HepG2 (cell line): ENCODE data around the gene VPS18. TPM values are rescaled to one million over a fixed set of nuclear protein-coding genes. Genes with fewer than 3 reads are reported as not detected.

Experiments used
- ATRX ChIP-seq: sonication (generic); formaldehyde crosslinking; IDR thresholded peaks from 2 replicates; pipeline ENCODE4 v1.4.0; 2020; ENCODE audit warnings: missing genetic modification reagents, borderline replicate concordance
- CAMTA2 ChIP-seq: sonication (generic); formaldehyde crosslinking; IDR thresholded peaks from 2 replicates; pipeline ENCODE4 v1.4.0; 2020; ENCODE audit warnings: mild to moderate bottlenecking, missing genetic modification reagents, borderline replicate concordance
- MTERF4 ChIP-seq: sonication (generic); formaldehyde crosslinking; IDR thresholded peaks from 2 replicates; pipeline ENCODE4 v1.8.0; 2023; ENCODE audit warnings: mild to moderate bottlenecking, missing genetic modification reagents
- MYC ChIP-seq: sonication (generic); formaldehyde crosslinking; IDR thresholded peaks from 2 replicates; pipeline ENCODE4 v1.9.0; 2021; ENCODE audit warnings: missing genetic modification reagents, borderline replicate concordance
- PCBP1 ChIP-seq: fragments of 200-400 bp; formaldehyde crosslinking; IDR thresholded peaks from 2 replicates; pipeline ENCODE4 v1.6.1; 2017; ENCODE audit warnings: mild to moderate bottlenecking, low read depth, low read length, borderline replicate concordance
- PHF5A ChIP-seq: IDR thresholded peaks from one replicate; pipeline ENCODE4 v1.6.1; 2018; ENCODE audit warnings: low read depth, missing genetic modification reagents; ENCODE audit not compliant: unreplicated experiment
- REST ChIP-seq, 2 experiments: IDR thresholded peaks; 2 replicates each; pipeline ENCODE4 v1.6.1; 2011 to 2012; ENCODE audit warnings: low read length in 2 of 2, borderline replicate concordance in 1 of 2, low read depth in 1 of 2, mild to moderate bottlenecking in 1 of 2, moderate library complexity in 1 of 2
- SIX4 ChIP-seq: sonication (generic); formaldehyde crosslinking; IDR thresholded peaks from 2 replicates; pipeline ENCODE4 v1.4.0; 2020; ENCODE audit warnings: missing genetic modification reagents
- TOE1 ChIP-seq: sonication (generic); formaldehyde crosslinking; IDR thresholded peaks from 2 replicates; pipeline ENCODE4 v1.4.0; 2020; ENCODE audit warnings: mild to moderate bottlenecking, missing genetic modification reagents
- TRIM24 ChIP-seq: sonication (generic); formaldehyde crosslinking; IDR thresholded peaks from 2 replicates; pipeline ENCODE4 v1.8.0; 2022; ENCODE audit warnings: mild to moderate bottlenecking, missing genetic modification reagents
- ZFP37 ChIP-seq: sonication (generic); formaldehyde crosslinking; IDR thresholded peaks from 2 replicates; pipeline ENCODE4 v1.4.0; 2020; ENCODE audit warnings: missing genetic modification reagents, borderline replicate concordance
- ZGPAT ChIP-seq: IDR thresholded peaks from 2 replicates; pipeline ENCODE4 v1.6.1; 2016; ENCODE audit warnings: mild to moderate bottlenecking
- ZNF12 ChIP-seq: sonication (generic); formaldehyde crosslinking; IDR thresholded peaks from 2 replicates; pipeline ENCODE4 v1.5.0; 2020; ENCODE audit warnings: missing genetic modification reagents
- ZNF343 ChIP-seq: sonication (generic); formaldehyde crosslinking; IDR thresholded peaks from 2 replicates; pipeline ENCODE4 v1.4.0; 2020; ENCODE audit warnings: mild to moderate bottlenecking, missing genetic modification reagents
- ZNF558 ChIP-seq: sonication (generic); formaldehyde crosslinking; IDR thresholded peaks from 2 replicates; pipeline ENCODE4 v1.9.0; 2022; ENCODE audit warnings: mild to moderate bottlenecking, missing genetic modification reagents, borderline replicate concordance
- ZNF773 ChIP-seq: sonication (generic); formaldehyde crosslinking; IDR thresholded peaks from 2 replicates; pipeline ENCODE4 v1.4.0; 2020; ENCODE audit warnings: missing genetic modification reagents, borderline replicate concordance
- ZNF782 ChIP-seq: sonication (generic); formaldehyde crosslinking; IDR thresholded peaks from 2 replicates; pipeline ENCODE4 v1.4.0; 2020; ENCODE audit warnings: missing genetic modification reagents, mild to moderate bottlenecking, borderline replicate concordance
- ZNF784 ChIP-seq: sonication (generic); formaldehyde crosslinking; IDR thresholded peaks from 2 replicates; pipeline ENCODE4 v1.5.1; 2020; ENCODE audit warnings: missing genetic modification reagents, mild to moderate bottlenecking, borderline replicate concordance
- ZSCAN20 ChIP-seq: sonication (generic); formaldehyde crosslinking; IDR thresholded peaks from 2 replicates; pipeline ENCODE4 v1.4.0; 2020; ENCODE audit warnings: missing genetic modification reagents, mild to moderate bottlenecking, borderline replicate concordance
- ZSCAN5A ChIP-seq: sonication (generic); formaldehyde crosslinking; IDR thresholded peaks from 2 replicates; pipeline ENCODE4 v1.8.0; 2022; ENCODE audit warnings: mild to moderate bottlenecking, missing genetic modification reagents, borderline replicate concordance
- polyA plus RNA-seq, 8 experiments: library from polyadenylated mRNA; depleted of rRNA in 3 of 8; stranded (reverse) in 7 of 8; unstranded in 1 of 8; fragments of >200 nt; fragmentation: Illumina TruSeq in 4 of 8; extraction: Trizol in 4 of 8; gene quantifications; 2 replicates each; pipeline versions ENCODE4 v1.2.1 to v1.2.3, GENCODE V29; 2011 to 2016; ENCODE audit warnings: low read depth in 4 of 8, missing spikeins in 1 of 8, mixed read lengths in 1 of 8; ENCODE audit not compliant: insufficient read depth in 1 of 8
- total RNA-seq, 5 experiments: library from RNA; depleted of rRNA; stranded (reverse); fragments of >200 nt; fragmentation: Illumina TruSeq; extraction: Trizol; gene quantifications; 2 replicates each; pipeline ENCODE4 v1.2.3, GENCODE V29; 2016; ENCODE audit warnings: low read depth in 1 of 5

Gene VPS18
- total and polyA plus RNA-seq, 2 of the 13 experiments (the other 11 are each of a cell fraction or from before 2014, with no cell fraction given): 5.8 to 17.0 TPM

- TF ChIP-seq MTERF4 (CRISPR knock-in tag) (no peak), ZNF782 (CRISPR knock-in tag) (no peak; the same call in 1 of the 2 replicates), ZSCAN5A (CRISPR knock-in tag) (no peak), MYC (peak; percentile 55; the same call in 1 of the 2 replicates), ZSCAN20 (CRISPR knock-in tag) (0 out of 2 replicates have a peak, but pooled peaks have one; percentile 47), PHF5A (no peak), CAMTA2 (CRISPR knock-in tag) (no peak), ZNF784 (CRISPR knock-in tag) (no peak), ZGPAT (CRISPR knock-in tag) (peak; percentile 50; the same call in 1 of the 2 replicates), ZFP37 (CRISPR knock-in tag) (no peak), SIX4 (CRISPR knock-in tag) (no peak), TRIM24 (CRISPR knock-in tag) (no peak), PCBP1 (no peak), TOE1 (CRISPR knock-in tag) (no peak), ZNF773 (CRISPR knock-in tag) (no peak), ZNF343 (CRISPR knock-in tag) (no peak; the same call in 1 of the 2 replicates), ATRX (CRISPR knock-in tag) (no peak), ZNF12 (no peak), REST (IDR thresholded peaks at IDR 0.05; ENCODE audit: borderline replicate concordance in 1 of 2, low read depth in 1 of 2, low read length in 2 of 2) (no peak), ZNF558 (peak; percentile 54; the same call in 1 of the 2 replicates)
Observed at GRCh38 chr15:40906091-40906990, 12.1 kb downstream of the VPS18 start (continued).
